Measurements from ENCODE around the gene FCGR3B. TPM values are rescaled to one million over a fixed set of nuclear protein-coding genes. Genes with fewer than 3 reads are reported as not detected.
"Not testable (repeated sequence)": the region's sequence is repeated elsewhere in the genome, so short reads cannot be mapped to it uniquely, and the experiment has no call there.

The FCGR3B gene
- total RNA-seq, 1 experiment from 2014 or later, result not detected

- no peak overlapping the region for H3K27ac ChIP-seq (ENCODE audit: low read length)
- ATAC-seq (no peak), DNase-seq (no peak)
- no peaks in the 10 kb centered on the region for H4K20me1 ChIP-seq (ENCODE audit: low read length)
- H3K4me2 ChIP-seq (ENCODE audit: low read length), result no peak overlapping the region
- POLR2A ChIA-PET (ENCODE audit: unreplicated experiment), result no interaction called here
- no peaks in the 10 kb centered on the region for H3K27me3 ChIP-seq (ENCODE audit: low read length)
- no peak overlapping the region for H3K4me3 ChIP-seq (ENCODE audit: low read length)
- CTCF ChIA-PET, result no interaction called here
- H3K36me3 ChIP-seq (ENCODE audit: low read depth, low read length), result no peaks in the 10 kb centered on the region
- intact Hi-C loops (cut with micrococcal nuclease), result no loop called here
- H3K9ac ChIP-seq (ENCODE audit: low read length), result no peak overlapping the region
- TF ChIP-seq EZH2phosphoT487 (IDR thresholded peaks at IDR 0.05; ENCODE audit: borderline replicate concordance, low read length) (no peak), EZH2 (IDR thresholded peaks at IDR 0.05; ENCODE audit: low read length, unreplicated experiment) (no peak), CTCF (conservative IDR thresholded peaks at IDR 0.05; ENCODE audit: low read depth, low read length) (no peak)
- H3K4me1 ChIP-seq (ENCODE audit: insufficient read depth, low read length), result no peaks in the 10 kb centered on the region; the same call in 1 of the 2 replicates
- no peak overlapping the region for H2AFZ ChIP-seq (ENCODE audit: low read length)
- no peaks in the 10 kb centered on the region for H3F3A ChIP-seq (ENCODE audit: low read length, unreplicated experiment)
- BruUV-seq (replicated peaks), result no TSS peak
- H3K9me3 ChIP-seq (ENCODE audit: low read length), result no peaks in the 10 kb centered on the region
- no peaks in the 10 kb centered on the region for H3K9me2 ChIP-seq (replicated peaks; ENCODE audit: low read length)
- no peaks in the 10 kb centered on the region for H3K79me2 ChIP-seq (ENCODE audit: low read length)
Observed at GRCh38 chr1:161676441-161676840, 45.5 kb upstream of the FCGR3B start.

GRCh38 chr1:161674908-161675307 lies 43.9 kb upstream of the FCGR3B start:
- H3K9ac ChIP-seq (ENCODE audit: low read length); H4K20me1 ChIP-seq (ENCODE audit: low read length); CTCF ChIA-PET; DNase-seq; H3F3A ChIP-seq (ENCODE audit: low read length, unreplicated experiment); H3K9me3 ChIP-seq (ENCODE audit: low read length); H3K36me3 ChIP-seq (ENCODE audit: low read depth, low read length); H3K4me2 ChIP-seq (ENCODE audit: low read length); BruUV-seq (replicated peaks); H2AFZ ChIP-seq (ENCODE audit: low read length); H3K9me2 ChIP-seq (replicated peaks; ENCODE audit: low read length); POLR2A ChIA-PET (ENCODE audit: unreplicated experiment); ATAC-seq; H3K27me3 ChIP-seq (ENCODE audit: low read length); H3K4me1 ChIP-seq (ENCODE audit: insufficient read depth, low read length); H3K79me2 ChIP-seq (ENCODE audit: low read length); H3K4me3 ChIP-seq (ENCODE audit: low read length); H3K27ac ChIP-seq (ENCODE audit: low read length); intact Hi-C loops (cut with micrococcal nuclease): not testable (repeated sequence)

- H3K9ac ChIP-seq (ENCODE audit: low read length); H3K4me3 ChIP-seq (ENCODE audit: low read length); DNase-seq; H3K9me2 ChIP-seq (replicated peaks; ENCODE audit: low read length); H3K79me2 ChIP-seq (ENCODE audit: low read length); H3K36me3 ChIP-seq (ENCODE audit: low read depth, low read length); H4K20me1 ChIP-seq (ENCODE audit: low read length); BruUV-seq (replicated peaks); intact Hi-C loops (cut with micrococcal nuclease); H3K4me1 ChIP-seq (ENCODE audit: insufficient read depth, low read length); H3K27me3 ChIP-seq (ENCODE audit: low read length); CTCF ChIA-PET; ATAC-seq; H3K9me3 ChIP-seq (ENCODE audit: low read length); POLR2A ChIA-PET (ENCODE audit: unreplicated experiment); H3F3A ChIP-seq (ENCODE audit: low read length, unreplicated experiment); H2AFZ ChIP-seq (ENCODE audit: low read length); H3K27ac ChIP-seq (ENCODE audit: low read length); H3K4me2 ChIP-seq (ENCODE audit: low read length): not testable (repeated sequence)
Observed at GRCh38 chr1:161674447-161674846, 43.5 kb upstream of the FCGR3B start.

- H3K27ac ChIP-seq (ENCODE audit: low read length); H2AFZ ChIP-seq (ENCODE audit: low read length); H3K9ac ChIP-seq (ENCODE audit: low read length); CTCF ChIA-PET; H3K36me3 ChIP-seq (ENCODE audit: low read depth, low read length); H4K20me1 ChIP-seq (ENCODE audit: low read length); POLR2A ChIA-PET (ENCODE audit: unreplicated experiment); H3K4me2 ChIP-seq (ENCODE audit: low read length); BruUV-seq (replicated peaks); H3K4me1 ChIP-seq (ENCODE audit: insufficient read depth, low read length); H3K9me3 ChIP-seq (ENCODE audit: low read length); ATAC-seq; H3K9me2 ChIP-seq (replicated peaks; ENCODE audit: low read length); H3K4me3 ChIP-seq (ENCODE audit: low read length); intact Hi-C loops (cut with micrococcal nuclease); H3F3A ChIP-seq (ENCODE audit: low read length, unreplicated experiment); DNase-seq; H3K79me2 ChIP-seq (ENCODE audit: low read length); H3K27me3 ChIP-seq (ENCODE audit: low read length): not testable (repeated sequence)
Observed at GRCh38 chr1:161673437-161673836, 42.5 kb upstream of the FCGR3B start.

GRCh38 chr1:161671045-161672020 lies 40.4 kb upstream of the FCGR3B start:
- intact Hi-C loops (cut with micrococcal nuclease); H3K36me3 ChIP-seq (ENCODE audit: low read depth, low read length); H3K27me3 ChIP-seq (ENCODE audit: low read length); H3K4me3 ChIP-seq (ENCODE audit: low read length); H3F3A ChIP-seq (ENCODE audit: low read length, unreplicated experiment); H3K79me2 ChIP-seq (ENCODE audit: low read length); H3K9ac ChIP-seq (ENCODE audit: low read length); CTCF ChIA-PET; H4K20me1 ChIP-seq (ENCODE audit: low read length); H3K9me2 ChIP-seq (replicated peaks; ENCODE audit: low read length); POLR2A ChIA-PET (ENCODE audit: unreplicated experiment); H3K4me1 ChIP-seq (ENCODE audit: insufficient read depth, low read length); H3K27ac ChIP-seq (ENCODE audit: low read length); H3K9me3 ChIP-seq (ENCODE audit: low read length); H3K4me2 ChIP-seq (ENCODE audit: low read length); BruUV-seq (replicated peaks); DNase-seq: not testable (repeated sequence)
- 0 out of 2 replicates have a peak overlapping the region, but pooled peaks have one; percentile 51 for H2AFZ ChIP-seq (ENCODE audit: low read length)
- peak; percentile 67 for ATAC-seq

GRCh38 chr1:161664689-161665088 lies 33.7 kb upstream of the FCGR3B start:
- H3K4me3 ChIP-seq (ENCODE audit: low read length); H2AFZ ChIP-seq (ENCODE audit: low read length); H3K27me3 ChIP-seq (ENCODE audit: low read length); H3K36me3 ChIP-seq (ENCODE audit: low read depth, low read length); DNase-seq; H3K4me1 ChIP-seq (ENCODE audit: insufficient read depth, low read length); H3K9me2 ChIP-seq (replicated peaks; ENCODE audit: low read length); H3K9me3 ChIP-seq (ENCODE audit: low read length); H3K9ac ChIP-seq (ENCODE audit: low read length); BruUV-seq (replicated peaks); CTCF ChIA-PET; H4K20me1 ChIP-seq (ENCODE audit: low read length); H3F3A ChIP-seq (ENCODE audit: low read length, unreplicated experiment); POLR2A ChIA-PET (ENCODE audit: unreplicated experiment); H3K27ac ChIP-seq (ENCODE audit: low read length); intact Hi-C loops (cut with micrococcal nuclease); ATAC-seq; H3K4me2 ChIP-seq (ENCODE audit: low read length); H3K79me2 ChIP-seq (ENCODE audit: low read length): not testable (repeated sequence)
